GM13977 (cell line): Measurements from ENCODE around the gene EFCAB3.
A peak's percentile ranks its signal among the peaks of the same experiment; 100 is the strongest.
"Not testable (repeated sequence)": the region's sequence is repeated elsewhere in the genome, so short reads cannot be mapped to it uniquely, and the experiment has no call there.

Experiments
- DNase-seq: peaks from one replicate; pipeline ENCODE4 v3.0.0; 2012; ENCODE audit warnings: low spot score
- in situ Hi-C: fragments of 300-500 bp; cut with MboI; formaldehyde crosslinking; loops from one replicate; pipeline ENCODE4 v1.12.0; 2022; ENCODE audit warnings: low sequenced_read_pairs, low pct_unique_long_range_greater_than_20kb, mixed read lengths, inconsistent platforms; ENCODE audit not compliant: unreplicated experiment
- TF ChIP-seq, protein P1 (sequence below): IDR thresholded peaks from 2 replicates; pipeline ENCODE4 v1.5.1; 2012; ENCODE audit warnings: mild to moderate bottlenecking, control low read depth; ENCODE audit not compliant: insufficient read depth; ENCODE audit errors: extremely low read depth, missing control alignments

EFCAB3 gene

GRCh38 chr17:62453656-62454055 lies 73.3 kb downstream of the EFCAB3 start:
- in situ Hi-C loops, DNase-seq: not testable (repeated sequence)

- DNase-seq: peak; percentile 26
Observed at GRCh38 chr17:62454111-62454510, 73.8 kb downstream of the EFCAB3 start.

DNA sequence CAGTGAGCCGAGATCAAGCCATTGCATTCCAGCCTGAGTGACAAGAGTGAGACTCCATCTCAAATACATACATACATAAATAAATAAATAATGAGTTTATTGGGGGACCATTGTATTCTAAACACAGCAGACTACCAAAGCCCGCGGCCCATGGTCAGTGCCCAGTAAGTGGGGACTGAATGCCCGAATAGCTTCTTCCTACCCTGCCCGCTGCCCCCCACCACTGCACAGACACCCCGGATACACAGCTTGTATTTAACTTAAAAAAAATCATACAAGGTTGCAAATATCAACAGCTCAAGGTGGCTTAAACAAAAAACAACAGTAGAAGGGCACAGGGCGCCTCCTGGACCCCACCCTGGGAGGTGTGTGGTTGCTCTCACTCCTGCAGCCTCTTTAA lies 75.7 kb downstream of the EFCAB3 start:
- DNase-seq: no peak
- in situ Hi-C loops: no loop called here

More at GRCh38 chr17:62454111-62454510, 73.8 kb downstream of the EFCAB3 start:
- in situ Hi-C loops: not testable (repeated sequence)

GRCh38 chr17:62458483-62458882 lies 78.1 kb downstream of the EFCAB3 start:
- in situ Hi-C loops, DNase-seq: not testable (repeated sequence)

More for the DNA sequence above, 75.7 kb downstream of the EFCAB3 start:
- TF ChIP-seq, protein P1, sequence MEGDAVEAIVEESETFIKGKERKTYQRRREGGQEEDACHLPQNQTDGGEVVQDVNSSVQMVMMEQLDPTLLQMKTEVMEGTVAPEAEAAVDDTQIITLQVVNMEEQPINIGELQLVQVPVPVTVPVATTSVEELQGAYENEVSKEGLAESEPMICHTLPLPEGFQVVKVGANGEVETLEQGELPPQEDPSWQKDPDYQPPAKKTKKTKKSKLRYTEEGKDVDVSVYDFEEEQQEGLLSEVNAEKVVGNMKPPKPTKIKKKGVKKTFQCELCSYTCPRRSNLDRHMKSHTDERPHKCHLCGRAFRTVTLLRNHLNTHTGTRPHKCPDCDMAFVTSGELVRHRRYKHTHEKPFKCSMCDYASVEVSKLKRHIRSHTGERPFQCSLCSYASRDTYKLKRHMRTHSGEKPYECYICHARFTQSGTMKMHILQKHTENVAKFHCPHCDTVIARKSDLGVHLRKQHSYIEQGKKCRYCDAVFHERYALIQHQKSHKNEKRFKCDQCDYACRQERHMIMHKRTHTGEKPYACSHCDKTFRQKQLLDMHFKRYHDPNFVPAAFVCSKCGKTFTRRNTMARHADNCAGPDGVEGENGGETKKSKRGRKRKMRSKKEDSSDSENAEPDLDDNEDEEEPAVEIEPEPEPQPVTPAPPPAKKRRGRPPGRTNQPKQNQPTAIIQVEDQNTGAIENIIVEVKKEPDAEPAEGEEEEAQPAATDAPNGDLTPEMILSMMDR: no peak

DNA sequence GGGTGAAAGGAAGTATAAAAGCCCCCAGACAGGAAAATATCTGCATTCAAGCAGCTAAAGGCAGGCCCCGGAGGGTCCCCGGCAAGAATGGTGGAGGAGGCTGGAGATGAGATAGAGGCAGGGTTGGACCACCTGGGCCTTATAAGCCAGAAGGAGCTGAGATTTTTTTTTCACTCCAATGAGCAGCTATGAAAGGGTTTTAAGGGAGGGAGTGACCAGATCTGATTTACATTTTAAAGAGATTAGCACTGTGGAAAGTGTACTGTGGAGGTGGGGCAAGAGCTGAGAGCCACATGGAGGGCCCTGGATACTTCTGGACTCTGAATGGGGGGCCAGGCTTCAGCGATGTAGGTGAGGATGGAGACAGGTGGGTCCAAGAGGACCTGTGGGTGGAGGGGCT lies 84.1 kb downstream of the EFCAB3 start:
- not testable (repeated sequence) for DNase-seq

DNA sequence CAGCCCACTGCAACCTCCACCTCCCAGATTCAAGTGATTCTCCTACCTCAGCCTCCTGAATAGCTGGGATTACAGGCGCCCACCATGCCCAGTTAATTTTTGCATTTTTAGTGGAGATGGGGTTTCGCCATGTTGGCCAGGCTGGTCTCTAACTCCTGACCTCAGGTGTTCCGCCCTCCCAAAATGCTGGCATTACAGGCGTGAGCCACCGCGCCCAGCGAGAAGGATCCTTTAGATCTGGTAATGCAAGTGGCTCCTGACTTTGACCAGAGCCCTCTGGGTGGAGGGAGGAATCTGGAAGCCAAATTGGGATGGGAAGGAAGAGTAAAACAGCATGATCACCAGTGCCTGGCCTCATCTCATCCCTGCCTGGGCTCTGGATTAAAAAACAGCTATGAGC lies 84.9 kb downstream of the EFCAB3 start:
- DNase-seq, in situ Hi-C loops: not testable (repeated sequence)

More for the DNA sequence above, 84.1 kb downstream of the EFCAB3 start:
- in situ Hi-C loops: not testable (repeated sequence)
